Ovary (tissue), 9 donors: ENCODE data around the gene OBI1. TPM values are rescaled to one million over a fixed set of nuclear protein-coding genes. Genes with fewer than 3 reads are reported as not detected.

Experiments
- DNase-seq, 5 donors: peaks; one replicate each; pipeline ENCODE4 v3.0.0-alpha.2; 2019 to 2020
- H3K27ac ChIP-seq, 2 donors: fragments of 200-600 bp; one replicate each; pipeline versions ENCODE4 v1.5.1 to v1.8.0; 2019 to 2022
- H3K27me3 ChIP-seq: fragments of 200-600 bp; one replicate; pipeline ENCODE4 v1.8.0; 2022
- H3K36me3 ChIP-seq: fragments of 200-600 bp; sonication (generic); one replicate; pipeline ENCODE4 v1.5.1; 2019
- H3K4me1 ChIP-seq: one replicate; pipeline ENCODE4 v1.8.1; 2013; ENCODE audit warnings: mild to moderate bottlenecking, moderate library complexity; ENCODE audit not compliant: insufficient read depth
- H3K4me3 ChIP-seq: fragments of 200-600 bp; sonication (generic); one replicate; pipeline ENCODE4 v1.5.1; 2017
- H3K9me3 ChIP-seq, 2 donors: fragments of 200-600 bp in 1 of 2; sonication (generic) in 1 of 2; one replicate each; pipeline versions ENCODE4 v1.5.1 to v1.8.1; 2013 to 2019; ENCODE audit warnings: mild to moderate bottlenecking in 1 of 2, moderate library complexity in 1 of 2
- CTCF ChIP-seq, 3 donors: fragments of 450-650 bp in 2 of 3; fragments of 200-600 bp in 1 of 3; IDR thresholded peaks; one replicate each; pipeline versions ENCODE4 v1.5.1 to v1.8.0; 2016 to 2022; ENCODE audit warnings: antibody characterized with exemption in 3 of 3, mild to moderate bottlenecking in 1 of 3
- EP300 ChIP-seq: sonication (generic); formaldehyde crosslinking; IDR thresholded peaks from one replicate; pipeline ENCODE4 v1.6.1; 2017; ENCODE audit warnings: antibody characterized with exemption
- POLR2A ChIP-seq: fragments of 450-650 bp; IDR thresholded peaks from one replicate; pipeline ENCODE4 v1.6.1; 2017; ENCODE audit warnings: antibody characterized with exemption, mild to moderate bottlenecking, moderate library complexity
- WGBS, 3 donors: extraction: QIAGEN DNeasy Blood & Tissue Kit in 1 of 3; methylation state at CpG; one replicate each; pipeline versions ENCODE4 v1.1.5 to v1.1.7; 2013 to 2017; 5-methylcytosine and 5-hydroxymethylcytosine counted together
- intact Hi-C, 4 donors: fragments of 100-400 bp; cut with DNase I; formaldehyde crosslinking; loops; one replicate each; pipeline versions ENCODE4 v1.11.0 to v1.15.1; 2022 to 2023
- polyA plus RNA-seq, 2 donors: library from polyadenylated mRNA; stranded (reverse); fragments of 200-250 nt in 1 of 2; fragments of 350-450 nt in 1 of 2; fragmentation: Illumina TruSeq in 1 of 2; extraction: RNeasy Lipid Tissue Mini Kit (QIAGEN cat#74804) in 1 of 2; gene quantifications; one replicate each; pipeline ENCODE4 v1.2.3, GENCODE V29; 2013 to 2014
- total RNA-seq, 7 donors: library from RNA; depleted of rRNA in 2 of 7; stranded (reverse); fragments of >200 nt in 2 of 7; fragmentation: NEBNext Ultra II Directional in 3 of 7; extraction: Animal tissue kit (Norgen Biotek cat#: 25700) in 3 of 7; gene quantifications; one replicate each; pipeline versions ENCODE4 v1.1.0 to v1.2.4, GENCODE V29; 2016 to 2023
- donor health status: DM: no; HTN: no; CAD: no; lungs with moderate emphysema.
- donor health status: DM: no; HTN: no; CAD: no.
- donor health status: Bipolar disorder and iron deficiency.
- donor health status: DM: yes; HTN: yes; CAD: no.
- donor health status: DM: no; HTN: no; CAD: no.
- donor health status: DM: yes; HTN: yes; CAD: no.

The OBI1 gene
- total and polyA plus RNA-seq, 9 donors = 6.5 to 14.0 (median 10.0) TPM

GRCh38 chr13:78603240-78603957 is 55.6 kb downstream of the OBI1 start, which contains the start of gene POU4F1:
Gene POU4F1, minus strand, starts transcription at chr13:78603552. Its CDS starts 226 bp downstream, at chr13:78603326.
- intact Hi-C loops = no loop called here

GRCh38 chr13:78602561-78603239 is 56.3 kb downstream of the OBI1 start:
- Histone ChIP-seq H3K9me3 (no peaks in the 10 kb centered on the region), H3K36me3 (no peaks in the 10 kb centered on the region), H3K27ac (no peak overlapping the region), H3K4me1 (peaks cover 15% of the 10 kb centered on the region), H3K4me3 (peak overlapping the region; percentile 24), H3K27me3 (no peaks in the 10 kb centered on the region)
- 2 to 4% (median 2%) methylated on average over 46 to 51 of the region's 51 CpGs for WGBS, 3 donors
- DNase-seq = no peak
- no peak for TF ChIP-seq POLR2A
- no peak for TF ChIP-seq EP300
- no peak for TF ChIP-seq CTCF (IDR thresholded peaks at IDR 0.05)
- intact Hi-C loops = no loop called here

More at GRCh38 chr13:78603240-78603957, 55.6 kb downstream of the OBI1 start, which contains the start of gene POU4F1:
- no peaks in the 10 kb centered on the region for H3K27me3 ChIP-seq
- TF ChIP-seq POLR2A (no peak), EP300 (no peak), CTCF (IDR thresholded peaks at IDR 0.05) (no peak)
- WGBS, 3 donors = 1 to 2% (median 1%) methylated on average over 68 to 80 of the region's 80 CpGs
- H3K4me3 ChIP-seq = peak within 1 kb of the TSS; percentile 24
- H3K36me3 ChIP-seq = no peaks in the 10 kb centered on the region
- H3K27ac ChIP-seq = no peak within 1 kb of the TSS
- no peaks in the 10 kb centered on the region for H3K9me3 ChIP-seq
- no peak for DNase-seq
- peaks cover 17% of the 10 kb centered on the region for H3K4me1 ChIP-seq

GRCh38 chr13:78601874-78602560 is 56.9 kb downstream of the OBI1 start:
- no peak for TF ChIP-seq CTCF (IDR thresholded peaks at IDR 0.05)
- TF ChIP-seq POLR2A = no peak
- TF ChIP-seq EP300 = no peak
- no peak for DNase-seq

GRCh38 chr13:78601124-78601873 is 57.7 kb downstream of the OBI1 start:
- H3K27me3 ChIP-seq = no peaks in the 10 kb centered on the region

More at GRCh38 chr13:78601874-78602560, 56.9 kb downstream of the OBI1 start:
- H3K4me1 ChIP-seq = peaks cover 14% of the 10 kb centered on the region
- no peaks in the 10 kb centered on the region for H3K36me3 ChIP-seq
- no peaks in the 10 kb centered on the region for H3K27me3 ChIP-seq
- 2 to 6% (median 2%) methylated on average over 21 to 109 of the region's 112 CpGs for WGBS, 3 donors
- H3K9me3 ChIP-seq = peaks cover 0 to 4% of the 10 kb centered on the region in 2 donors
- intact Hi-C loops = no loop called here
- H3K27ac ChIP-seq = no peak overlapping the region
- no peak overlapping the region for H3K4me3 ChIP-seq

More at GRCh38 chr13:78601124-78601873, 57.7 kb downstream of the OBI1 start:
- Histone ChIP-seq H3K9me3 (peaks cover 0 to 5% of the 10 kb centered on the region in 2 donors), H3K27ac (no peak overlapping the region), H3K4me1 (peaks cover 14% of the 10 kb centered on the region), H3K4me3 (no peak overlapping the region), H3K36me3 (no peaks in the 10 kb centered on the region)
- DNase-seq = no peak
- 5 to 6% (median 6%) methylated on average over 46 to 58 of the region's 58 CpGs for WGBS, 3 donors
- TF ChIP-seq CTCF (IDR thresholded peaks at IDR 0.05) (no peak), POLR2A (no peak), EP300 (no peak)
- intact Hi-C loops = no loop called here
